HG02981 (cell line): ENCODE results near the gene RGL1.
"Not testable (repeated sequence)": the region's sequence is repeated elsewhere in the genome, so short reads cannot be mapped to it uniquely, and the experiment has no call there.

ENCODE experiments used
- ATAC-seq: cut with Tn5 transposase; IDR thresholded peaks from one replicate; pipeline ENCODE4 v1.9.1; 2021; ENCODE audit warnings: mild to moderate bottlenecking, moderate library complexity; ENCODE audit not compliant: unreplicated experiment

Gene RGL1

GRCh38 chr1:183804916-183805841 is at the start of gene RGL1:
Gene RGL1, plus strand, starts transcription at chr1:183805120. Its CDS starts 178 bp downstream, at chr1:183805298.
- peak; percentile 50 for ATAC-seq

GRCh38 chr1:183756326-183756725 is 48.6 kb upstream of the RGL1 start:
- no peak for ATAC-seq

GRCh38 chr1:183757061-183757460 is 47.9 kb upstream of the RGL1 start:
- no peak for ATAC-seq

- no peak for ATAC-seq
Measured at GRCh38 chr1:183758913-183759312, 46.0 kb upstream of the RGL1 start.

GRCh38 chr1:183760661-183761060 is 44.3 kb upstream of the RGL1 start:
- no peak for ATAC-seq

- no peak for ATAC-seq
Measured at GRCh38 chr1:183761871-183762270, 43.0 kb upstream of the RGL1 start.

- ATAC-seq = not testable (repeated sequence)
Measured at GRCh38 chr1:183762856-183763255, 42.1 kb upstream of the RGL1 start.

- ATAC-seq = no peak
Measured at GRCh38 chr1:183764981-183765380, 39.9 kb upstream of the RGL1 start.

- no peak for ATAC-seq
Measured at GRCh38 chr1:183769956-183770815, 34.7 kb upstream of the RGL1 start.

GRCh38 chr1:183770816-183771128 is 34.1 kb upstream of the RGL1 start:
- ATAC-seq = no peak

- ATAC-seq = no peak
Measured at GRCh38 chr1:183773482-183774274, 31.2 kb upstream of the RGL1 start.

- ATAC-seq = no peak
Measured at GRCh38 chr1:183774938-183775337, 30.0 kb upstream of the RGL1 start.

- no peak for ATAC-seq
Measured at GRCh38 chr1:183776731-183777130, 28.2 kb upstream of the RGL1 start.

- no peak for ATAC-seq
Measured at GRCh38 chr1:183777328-183777727, 27.6 kb upstream of the RGL1 start.

GRCh38 chr1:183778045-183778444 is 26.9 kb upstream of the RGL1 start:
- ATAC-seq = no peak

- no peak for ATAC-seq
Measured at GRCh38 chr1:183778568-183779433, 26.1 kb upstream of the RGL1 start.

- no peak for ATAC-seq
Measured at GRCh38 chr1:183780159-183780558, 24.8 kb upstream of the RGL1 start.

GRCh38 chr1:183780757-183781156 is 24.2 kb upstream of the RGL1 start:
- no peak for ATAC-seq

- ATAC-seq = no peak
Measured at GRCh38 chr1:183783342-183783741, 21.6 kb upstream of the RGL1 start.
